Liver (tissue), 9 donors: ENCODE measurements around the gene HSPA8. TPM values are rescaled to one million over a fixed set of nuclear protein-coding genes. Genes with fewer than 3 reads are reported as not detected.

Experiments
- DNase-seq: peaks from one replicate; pipeline ENCODE4 v3.0.0-alpha.2; 2017; ENCODE audit warnings: low spot score
- H3K27ac ChIP-seq, 2 donors: one replicate each; pipeline ENCODE4 v1.7.0; 2013; ENCODE audit warnings: inconsistent platforms in 2 of 2, low read length in 2 of 2, control low read depth in 1 of 2, low read depth in 1 of 2, mild to moderate bottlenecking in 1 of 2
- H3K27me3 ChIP-seq, 4 donors: one replicate each; pipeline versions ENCODE4 v1.6.1 to v1.7.0; 2013; ENCODE audit warnings: low read length in 3 of 4, inconsistent platforms in 1 of 4, mild to moderate bottlenecking in 1 of 4, moderate library complexity in 1 of 4; ENCODE audit not compliant: control insufficient read depth in 4 of 4, insufficient read depth in 4 of 4
- H3K36me3 ChIP-seq, 4 donors: one replicate each; pipeline versions ENCODE4 v1.6.1 to v1.7.0; 2013; ENCODE audit warnings: low read length in 3 of 4, mild to moderate bottlenecking in 3 of 4, low read depth in 1 of 4, moderate library complexity in 1 of 4; ENCODE audit not compliant: control insufficient read depth in 4 of 4, insufficient read depth in 3 of 4
- H3K4me1 ChIP-seq, 4 donors: one replicate each; pipeline versions ENCODE4 v1.6.1 to v1.7.0; 2013; ENCODE audit warnings: low read length in 3 of 4, mild to moderate bottlenecking in 3 of 4, moderate library complexity in 1 of 4; ENCODE audit not compliant: control insufficient read depth in 4 of 4, insufficient read depth in 4 of 4
- H3K4me3 ChIP-seq, 3 donors: one replicate each; pipeline versions ENCODE4 v1.6.1 to v1.7.0; 2013; ENCODE audit warnings: low read length in 3 of 3, control low read depth in 1 of 3, low read depth in 1 of 3, mild to moderate bottlenecking in 1 of 3
- H3K9ac ChIP-seq, 2 donors: one replicate each; pipeline ENCODE4 v1.7.0; 2013; ENCODE audit warnings: low read length in 2 of 2, mild to moderate bottlenecking in 2 of 2, moderate library complexity in 2 of 2, control low read depth in 1 of 2, low read depth in 1 of 2
- H3K9me3 ChIP-seq, 4 donors: one replicate each; pipeline versions ENCODE4 v1.6.1 to v1.7.0; 2013; ENCODE audit warnings: low read length in 3 of 4; ENCODE audit not compliant: control insufficient read depth in 4 of 4
- ATF3 ChIP-seq: IDR thresholded peaks from 2 replicates; pipeline ENCODE4 v1.6.1; 2016; ENCODE audit warnings: antibody characterized with exemption
- CTCF ChIP-seq: fragments of 150-350 bp; IDR thresholded peaks from 2 replicates; pipeline ENCODE4 v1.5.1; 2017; ENCODE audit warnings: improper control_type of control experiment, low read depth, low read length; ENCODE audit not compliant: missing input control
- EGR1 ChIP-seq, 2 donors: IDR thresholded peaks; 2 replicates each; pipeline ENCODE4 v1.6.1; 2016 to 2018; ENCODE audit warnings: antibody characterized with exemption in 2 of 2, low read depth in 2 of 2
- FOXA1 ChIP-seq: IDR thresholded peaks from 2 replicates; pipeline ENCODE4 v1.6.1; 2016; ENCODE audit warnings: antibody characterized with exemption
- FOXA2 ChIP-seq: IDR thresholded peaks from 2 replicates; pipeline ENCODE4 v1.6.1; 2016; ENCODE audit warnings: antibody characterized with exemption
- GABPA ChIP-seq, 2 donors: IDR thresholded peaks in 1 of 2; conservative IDR thresholded peaks in 1 of 2; 2 replicates each; pipeline ENCODE4 v1.6.1; 2016; ENCODE audit warnings: antibody characterized with exemption in 2 of 2, mild to moderate bottlenecking in 1 of 2, moderate library complexity in 1 of 2
- HNF4A ChIP-seq, 2 donors: conservative IDR thresholded peaks; 2 replicates each; pipeline ENCODE4 v1.6.1; 2016; ENCODE audit warnings: antibody characterized with exemption in 2 of 2, mild to moderate bottlenecking in 2 of 2
- JUND ChIP-seq, 2 donors: IDR thresholded peaks; 2 replicates each; pipeline ENCODE4 v1.6.1; 2016; ENCODE audit warnings: antibody characterized with exemption in 2 of 2
- MAX ChIP-seq: IDR thresholded peaks from 2 replicates; pipeline ENCODE4 v1.6.1; 2016; ENCODE audit warnings: antibody characterized with exemption
- NR2F2 ChIP-seq: IDR thresholded peaks from 2 replicates; pipeline ENCODE4 v1.6.1; 2016; ENCODE audit warnings: antibody characterized with exemption
- RAD21 ChIP-seq, 2 donors: IDR thresholded peaks; 2 replicates each; pipeline ENCODE4 v1.6.1; 2016; ENCODE audit warnings: antibody characterized with exemption in 2 of 2, mild to moderate bottlenecking in 2 of 2
- REST ChIP-seq: IDR thresholded peaks from 2 replicates; pipeline ENCODE4 v1.6.1; 2016; ENCODE audit warnings: antibody characterized with exemption, mild to moderate bottlenecking
- RXRA ChIP-seq, 2 donors: IDR thresholded peaks; 2 replicates each; pipeline ENCODE4 v1.6.1; 2017 to 2018; ENCODE audit warnings: antibody characterized with exemption in 2 of 2, mild to moderate bottlenecking in 1 of 2
- SP1 ChIP-seq: IDR thresholded peaks from 2 replicates; pipeline ENCODE4 v1.6.1; 2018; ENCODE audit warnings: antibody characterized with exemption, mild to moderate bottlenecking
- TAF1 ChIP-seq: conservative IDR thresholded peaks from 2 replicates; pipeline ENCODE4 v1.6.1; 2016; ENCODE audit warnings: antibody characterized with exemption, mild to moderate bottlenecking
- YY1 ChIP-seq: IDR thresholded peaks from 2 replicates; pipeline ENCODE4 v1.6.1; 2016; ENCODE audit warnings: antibody characterized with exemption, mild to moderate bottlenecking
- ZBTB33 ChIP-seq: IDR thresholded peaks from 2 replicates; pipeline ENCODE4 v1.6.1; 2016; ENCODE audit warnings: antibody characterized with exemption
- WGBS: extraction: QIAGEN DNeasy Blood & Tissue Kit; methylation state at CpG from one replicate; pipeline ENCODE4 v1.1.7; 2013; 5-methylcytosine and 5-hydroxymethylcytosine counted together
- polyA plus RNA-seq, 2 donors: library from polyadenylated mRNA; stranded (reverse) in 1 of 2; unstranded in 1 of 2; fragments of 200-250 nt in 1 of 2; fragments of >200 nt in 1 of 2; fragmentation: Nextera tagmentation in 1 of 2; extraction: Ambion mirVana in 1 of 2; gene quantifications; one replicate each; pipeline versions ENCODE4 v1.2.1 to v1.2.3, GENCODE V29; 2013 to 2015
- total RNA-seq, 2 donors: library from RNA; depleted of rRNA; stranded (reverse); fragments of >200 nt; gene quantifications; one replicate each; pipeline ENCODE4 v1.2.3, GENCODE V29; 2014
- donor health status: healthy.
- donor health status: healthy.
- donor health status: healthy.
- donor health status: healthy.
- donor health status: healthy.

The HSPA8 gene
- total and polyA plus RNA-seq, 4 donors, result 215 to 1,445 (median 972) TPM

- TF ChIP-seq REST, result no peak
- TF ChIP-seq TAF1, result no peak
Observed at GRCh38 chr11:123110397-123110796, 48.5 kb upstream of the HSPA8 start (continued).

GRCh38 chr11:123107945-123108495 lies 46.1 kb upstream of the HSPA8 start:
- 65% methylated on average over 4 of the region's 4 CpGs for WGBS
- peaks cover 0 to 2% (median 0%) of the 10 kb centered on the region in 4 donors for H3K27me3 ChIP-seq
- H3K9ac ChIP-seq, result no peak overlapping the region
- no peaks in the 10 kb centered on the region for H3K4me1 ChIP-seq
- no peak for DNase-seq
- H3K4me3 ChIP-seq, result no peak overlapping the region
- no peak overlapping the region for H3K27ac ChIP-seq
- no peak for TF ChIP-seq EGR1 (IDR thresholded peaks at IDR 0.05; ENCODE audit: low read depth in 2 of 2)
- no peak for TF ChIP-seq FOXA1
- TF ChIP-seq YY1, result no peak
- no peak for TF ChIP-seq JUND (IDR thresholded peaks at IDR 0.05)
- TF ChIP-seq ATF3, result no peak
- no peak for TF ChIP-seq TAF1
- no peak for TF ChIP-seq ZBTB33
- no peak for TF ChIP-seq NR2F2
- no peak for TF ChIP-seq RAD21 (IDR thresholded peaks at IDR 0.05)
- no peak for TF ChIP-seq HNF4A (conservative IDR thresholded peaks at IDR 0.05)
- TF ChIP-seq SP1, result no peak
- TF ChIP-seq MAX, result no peak
- TF ChIP-seq RXRA (IDR thresholded peaks at IDR 0.05), result no peak
- TF ChIP-seq GABPA (IDR thresholded peaks at IDR 0.05 in 1 of 2, conservative IDR thresholded peaks at IDR 0.05 in 1 of 2), result no peak
- no peaks in the 10 kb centered on the region for H3K36me3 ChIP-seq
- H3K9me3 ChIP-seq, result no peaks in the 10 kb centered on the region

GRCh38 chr11:123104697-123105096 lies 42.8 kb upstream of the HSPA8 start:
- 93% methylated on average over 3 of the region's 3 CpGs for WGBS
- Histone ChIP-seq H3K9ac (no peak overlapping the region), H3K36me3 (no peaks in the 10 kb centered on the region), H3K4me1 (no peaks in the 10 kb centered on the region), H3K4me3 (no peak overlapping the region), H3K9me3 (no peaks in the 10 kb centered on the region), H3K27me3 (peaks cover 0 to 2% (median 0%) of the 10 kb centered on the region in 4 donors), H3K27ac (no peak overlapping the region)
- DNase-seq, result no peak
- TF ChIP-seq YY1 (no peak), NR2F2 (no peak), REST (no peak), TAF1 (no peak), EGR1 (IDR thresholded peaks at IDR 0.05; ENCODE audit: low read depth in 2 of 2) (no peak), FOXA2 (no peak), GABPA (IDR thresholded peaks at IDR 0.05 in 1 of 2, conservative IDR thresholded peaks at IDR 0.05 in 1 of 2) (no peak), HNF4A (conservative IDR thresholded peaks at IDR 0.05) (no peak), MAX (no peak), RXRA (IDR thresholded peaks at IDR 0.05) (no peak), JUND (IDR thresholded peaks at IDR 0.05) (no peak), ATF3 (no peak), SP1 (no peak), RAD21 (IDR thresholded peaks at IDR 0.05) (no peak), CTCF (no peak)
